ENCODE results near the gene AHCY.
A peak's percentile ranks its signal among the peaks of the same experiment; 100 is the strongest.
"Not testable (repeated sequence)": the region's sequence is repeated elsewhere in the genome, so short reads cannot be mapped to it uniquely, and the experiment has no call there.

AHCY gene

GRCh38 chr20:34296468-34296867 is 6.7 kb downstream of the AHCY start:
- DNase-seq, result no peak

GRCh38 chr20:34295284-34295683 is 7.9 kb downstream of the AHCY start:
- DNase-seq, result no peak

GRCh38 chr20:34294563-34294962 is 8.6 kb downstream of the AHCY start:
- no peak for DNase-seq

- peak; percentile 25 to 57 (median 42) for DNase-seq
These were observed 9.6 kb downstream of the AHCY start for GRCh38 chr20:34293589-34293988.

GRCh38 chr20:34293119-34293518 is 10.0 kb downstream of the AHCY start:
- DNase-seq, result no peak

- DNase-seq, result no peak
These were observed 10.7 kb downstream of the AHCY start for GRCh38 chr20:34292496-34292895.

- DNase-seq, result no peak
These were observed 12.7 kb downstream of the AHCY start for GRCh38 chr20:34290471-34290870.

- not testable (repeated sequence) for DNase-seq
These were observed 15.7 kb downstream of the AHCY start for GRCh38 chr20:34287500-34287899.

- no peak for DNase-seq
These were observed 17.7 kb downstream of the AHCY start for GRCh38 chr20:34285450-34285849.

GRCh38 chr20:34283844-34284243 is 19.3 kb downstream of the AHCY start:
- DNase-seq, result no peak

- peak in 3 of 4 experiments; percentile 55 to 58 (median 56) for DNase-seq
These were observed 21.1 kb downstream of the AHCY start for GRCh38 chr20:34282041-34282440.

- no peak for DNase-seq
These were observed 22.0 kb downstream of the AHCY start for GRCh38 chr20:34281177-34281576.

- DNase-seq, result no peak
These were observed 28.5 kb downstream of the AHCY start for GRCh38 chr20:34274694-34275093.

- DNase-seq, result no peak
These were observed 31.2 kb downstream of the AHCY start for GRCh38 chr20:34271956-34272355.

GRCh38 chr20:34269996-34270627 is 33.0 kb downstream of the AHCY start:
- peak in 1 of 4 experiments; percentile 16 for DNase-seq

GRCh38 chr20:34268851-34269636 is 34.1 kb downstream of the AHCY start:
- peak in 3 of 4 experiments; percentile 40 to 73 (median 54) for DNase-seq

- no peak for DNase-seq
These were observed 35.0 kb downstream of the AHCY start for GRCh38 chr20:34268145-34268544.

GRCh38 chr20:34264141-34264540 is 39.0 kb downstream of the AHCY start:
- no peak for DNase-seq

- not testable (repeated sequence) for DNase-seq
These were observed 39.7 kb downstream of the AHCY start for GRCh38 chr20:34263468-34263867.

GRCh38 chr20:34262488-34263288 is 40.5 kb downstream of the AHCY start:
- DNase-seq, result peak; percentile 73 to 90 (median 86)

- no peak for DNase-seq
These were observed 42.8 kb downstream of the AHCY start for GRCh38 chr20:34260208-34260942.

- DNase-seq, result no peak
These were observed 46.5 kb downstream of the AHCY start for GRCh38 chr20:34256629-34257124.

Measured in suppressor macrophage (primary cell).